Skeletal muscle tissue (tissue), 4 donors: ENCODE results near the gene CHN2. TPM values are rescaled to one million over a fixed set of nuclear protein-coding genes. Genes with fewer than 3 reads are reported as not detected.

Source experiments
- H3K27ac ChIP-seq: one replicate; pipeline ENCODE4 v1.7.0; 2013; ENCODE audit warnings: mild to moderate bottlenecking, low read depth, low read length, inconsistent platforms
- H3K27me3 ChIP-seq, 3 donors: one replicate each; pipeline ENCODE4 v1.7.0; 2013; ENCODE audit warnings: low read length in 3 of 3; ENCODE audit not compliant: control insufficient read depth in 3 of 3, insufficient read depth in 3 of 3
- H3K36me3 ChIP-seq, 3 donors: one replicate each; pipeline ENCODE4 v1.7.0; 2013; ENCODE audit warnings: low read length in 3 of 3; ENCODE audit not compliant: control insufficient read depth in 3 of 3, insufficient read depth in 3 of 3
- H3K4me1 ChIP-seq, 3 donors: one replicate each; pipeline ENCODE4 v1.7.0; 2013; ENCODE audit warnings: low read length in 3 of 3, mild to moderate bottlenecking in 3 of 3; ENCODE audit not compliant: control insufficient read depth in 3 of 3, insufficient read depth in 3 of 3
- H3K4me3 ChIP-seq, 3 donors: one replicate each; pipeline ENCODE4 v1.7.0; 2013; ENCODE audit warnings: low read length in 3 of 3
- H3K9ac ChIP-seq, 3 donors: one replicate each; pipeline ENCODE4 v1.7.0; 2013; ENCODE audit warnings: low read length in 3 of 3, mild to moderate bottlenecking in 3 of 3, moderate library complexity in 2 of 3, low read depth in 1 of 3
- H3K9me3 ChIP-seq, 3 donors: one replicate each; pipeline ENCODE4 v1.7.0; 2013; ENCODE audit warnings: low read length in 3 of 3; ENCODE audit not compliant: control insufficient read depth in 3 of 3
- total RNA-seq: library from RNA; depleted of rRNA; stranded (reverse); fragments of >200 nt; gene quantifications from one replicate; pipeline ENCODE4 v1.2.3, GENCODE V29; 2014
- donor health status: Osteomylitis.

CHN2 gene
- total RNA-seq, 1 donor from 2014 or later, result 11.0 TPM

- Histone ChIP-seq H3K9me3 (no peaks in the 10 kb centered on the region), H3K4me3 (no peak overlapping the region), H3K36me3 (no peaks in the 10 kb centered on the region), H3K4me1 (no peaks in the 10 kb centered on the region), H3K27ac (no peak overlapping the region), H3K9ac (no peak overlapping the region), H3K27me3 (peaks cover 0 to 4% (median 0%) of the 10 kb centered on the region in 3 donors)
Observed at GRCh38 chr7:29314148-29314547, 119.6 kb downstream of the CHN2 start.

GRCh38 chr7:29315122-29315891 is 120.7 kb downstream of the CHN2 start:
- no peak overlapping the region for H3K4me3 ChIP-seq
- no peak overlapping the region for H3K9ac ChIP-seq
- H3K4me1 ChIP-seq, result no peaks in the 10 kb centered on the region
- H3K27me3 ChIP-seq, result peaks cover 0 to 4% (median 0%) of the 10 kb centered on the region in 3 donors
- no peak overlapping the region for H3K27ac ChIP-seq
- no peaks in the 10 kb centered on the region for H3K36me3 ChIP-seq
- no peaks in the 10 kb centered on the region for H3K9me3 ChIP-seq

- H3K9ac ChIP-seq, result no peak overlapping the region
- no peaks in the 10 kb centered on the region for H3K4me1 ChIP-seq
- no peaks in the 10 kb centered on the region for H3K36me3 ChIP-seq
- no peak overlapping the region for H3K4me3 ChIP-seq
- H3K9me3 ChIP-seq, result no peaks in the 10 kb centered on the region
- peaks cover 0 to 4% (median 0%) of the 10 kb centered on the region in 3 donors for H3K27me3 ChIP-seq
- H3K27ac ChIP-seq, result no peak overlapping the region
Observed at GRCh38 chr7:29315892-29316270, 121.3 kb downstream of the CHN2 start.

- Histone ChIP-seq H3K27ac (no peak overlapping the region), H3K27me3 (no peaks in the 10 kb centered on the region), H3K4me1 (no peaks in the 10 kb centered on the region), H3K36me3 (no peaks in the 10 kb centered on the region), H3K9me3 (no peaks in the 10 kb centered on the region), H3K4me3 (no peak overlapping the region), H3K9ac (no peak overlapping the region)
Observed at GRCh38 chr7:29316926-29317325, 122.4 kb downstream of the CHN2 start.

GRCh38 chr7:29318853-29319718 is 124.5 kb downstream of the CHN2 start:
- Histone ChIP-seq H3K27ac (no peak overlapping the region), H3K9ac (no peak overlapping the region)

GRCh38 chr7:29319719-29320521 is 125.3 kb downstream of the CHN2 start:
- Histone ChIP-seq H3K36me3 (no peaks in the 10 kb centered on the region), H3K4me1 (no peaks in the 10 kb centered on the region), H3K4me3 (no peak overlapping the region), H3K9me3 (no peaks in the 10 kb centered on the region), H3K27ac (no peak overlapping the region), H3K9ac (no peak overlapping the region), H3K27me3 (no peaks in the 10 kb centered on the region)

More at GRCh38 chr7:29318853-29319718, 124.5 kb downstream of the CHN2 start:
- H3K27me3 ChIP-seq, result no peaks in the 10 kb centered on the region
- no peaks in the 10 kb centered on the region for H3K36me3 ChIP-seq
- H3K4me1 ChIP-seq, result no peaks in the 10 kb centered on the region
- no peak overlapping the region for H3K4me3 ChIP-seq
- H3K9me3 ChIP-seq, result no peaks in the 10 kb centered on the region

GRCh38 chr7:29320577-29320976 is 126.0 kb downstream of the CHN2 start:
- Histone ChIP-seq H3K36me3 (no peaks in the 10 kb centered on the region), H3K27me3 (no peaks in the 10 kb centered on the region), H3K4me3 (no peak overlapping the region), H3K9ac (no peak overlapping the region), H3K9me3 (no peaks in the 10 kb centered on the region), H3K4me1 (no peaks in the 10 kb centered on the region), H3K27ac (no peak overlapping the region)

GRCh38 chr7:29322023-29322712 is 127.6 kb downstream of the CHN2 start:
- no peak overlapping the region for H3K27ac ChIP-seq
- H3K36me3 ChIP-seq, result no peaks in the 10 kb centered on the region
- no peak overlapping the region for H3K4me3 ChIP-seq
- no peaks in the 10 kb centered on the region for H3K9me3 ChIP-seq
- H3K27me3 ChIP-seq, result no peaks in the 10 kb centered on the region
- H3K9ac ChIP-seq, result no peak overlapping the region
- no peaks in the 10 kb centered on the region for H3K4me1 ChIP-seq

- H3K36me3 ChIP-seq, result no peaks in the 10 kb centered on the region
- no peak overlapping the region for H3K9ac ChIP-seq
- H3K9me3 ChIP-seq, result no peaks in the 10 kb centered on the region
- H3K27me3 ChIP-seq, result no peaks in the 10 kb centered on the region
- no peak overlapping the region for H3K4me3 ChIP-seq
- H3K27ac ChIP-seq, result no peak overlapping the region
- no peaks in the 10 kb centered on the region for H3K4me1 ChIP-seq
Observed at GRCh38 chr7:29325476-29325875, 130.9 kb downstream of the CHN2 start.
